ENCODE measurements around the gene ANXA2R.

The ANXA2R gene

GRCh38 chr5:43021151-43021550, 19.0 kb downstream of the ANXA2R start:
- no peak for DNase-seq (ENCODE audit: low read depth)
- no peak for TF ChIP-seq CTCF (conservative IDR thresholded peaks at IDR 0.05; ENCODE audit: low read length)
- no peak overlapping the region for H3K4me3 ChIP-seq (ENCODE audit: low read length)

- H3K4me3 ChIP-seq (ENCODE audit: low read length), result peak overlapping the region; percentile 47
- no peak for DNase-seq (ENCODE audit: low read depth)
- TF ChIP-seq CTCF (conservative IDR thresholded peaks at IDR 0.05; ENCODE audit: low read length), result no peak
Measured at GRCh38 chr5:43020399-43020746, 19.7 kb downstream of the ANXA2R start.

- peak; percentile 68 for DNase-seq (ENCODE audit: low read depth)
Measured at GRCh38 chr5:43019614-43020398, 20.3 kb downstream of the ANXA2R start.

GRCh38 chr5:43019291-43019613, 20.9 kb downstream of the ANXA2R start:
- DNase-seq (ENCODE audit: low read depth), result no peak
- H3K4me3 ChIP-seq (ENCODE audit: low read length), result peak overlapping the region; percentile 47

More at GRCh38 chr5:43019614-43020398, 20.3 kb downstream of the ANXA2R start:
- peak; percentile 48 for TF ChIP-seq CTCF (conservative IDR thresholded peaks at IDR 0.05; ENCODE audit: low read length)
- H3K4me3 ChIP-seq (ENCODE audit: low read length), result peak overlapping the region; percentile 47

GRCh38 chr5:43017428-43017815, 22.7 kb downstream of the ANXA2R start:
- DNase-seq (ENCODE audit: low read depth), result no peak
- no peak for TF ChIP-seq CTCF (conservative IDR thresholded peaks at IDR 0.05; ENCODE audit: low read length)
- peak overlapping the region; percentile 82 for H3K4me3 ChIP-seq (ENCODE audit: low read length)

More at GRCh38 chr5:43019291-43019613, 20.9 kb downstream of the ANXA2R start:
- TF ChIP-seq CTCF (conservative IDR thresholded peaks at IDR 0.05; ENCODE audit: low read length), result no peak

- DNase-seq (ENCODE audit: low read depth), result no peak
- no peak overlapping the region for H3K4me3 ChIP-seq (ENCODE audit: low read length)
- no peak for TF ChIP-seq CTCF (conservative IDR thresholded peaks at IDR 0.05; ENCODE audit: low read length)
Measured at GRCh38 chr5:43016217-43016779, 23.8 kb downstream of the ANXA2R start.

GRCh38 chr5:43014522-43014921, 25.6 kb downstream of the ANXA2R start:
- no peak overlapping the region for H3K4me3 ChIP-seq (ENCODE audit: low read length)
- DNase-seq (ENCODE audit: low read depth), result no peak
- TF ChIP-seq CTCF (conservative IDR thresholded peaks at IDR 0.05; ENCODE audit: low read length), result no peak

Measured in AG10803 (cell line).